ENCODE measurements around the gene ACE2.

DNA sequence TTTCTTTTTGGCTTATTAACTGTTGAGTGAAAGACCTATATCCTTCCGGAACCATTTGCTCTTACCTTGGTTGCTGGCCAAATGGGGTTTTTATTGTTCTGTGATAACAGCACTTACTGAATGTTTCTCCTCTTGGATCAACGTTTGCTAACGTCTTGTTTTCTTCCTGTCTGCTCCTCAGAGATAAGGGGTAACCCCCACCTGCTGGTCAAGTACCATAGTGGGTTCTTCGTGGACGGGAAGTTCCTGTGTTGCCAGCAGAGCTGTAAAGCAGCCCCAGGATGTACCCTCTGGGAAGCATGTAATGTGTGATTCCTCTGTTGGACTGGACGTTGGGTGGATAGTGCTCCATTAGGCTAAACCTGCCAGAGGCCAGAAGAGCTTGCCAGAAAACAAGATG, 84.8 kb downstream of the ACE2 start:
- TF ChIP-seq ASH2L (IDR thresholded peaks at IDR 0.05; ENCODE audit: low read length), result no peak
- TF ChIP-seq EZH2 (IDR thresholded peaks at IDR 0.05; ENCODE audit: low read depth, low read length, severe bottlenecking), result no peak
- no peak for TF ChIP-seq SP4 (IDR thresholded peaks at IDR 0.05; ENCODE audit: low read length)
- TF ChIP-seq, protein P1, sequence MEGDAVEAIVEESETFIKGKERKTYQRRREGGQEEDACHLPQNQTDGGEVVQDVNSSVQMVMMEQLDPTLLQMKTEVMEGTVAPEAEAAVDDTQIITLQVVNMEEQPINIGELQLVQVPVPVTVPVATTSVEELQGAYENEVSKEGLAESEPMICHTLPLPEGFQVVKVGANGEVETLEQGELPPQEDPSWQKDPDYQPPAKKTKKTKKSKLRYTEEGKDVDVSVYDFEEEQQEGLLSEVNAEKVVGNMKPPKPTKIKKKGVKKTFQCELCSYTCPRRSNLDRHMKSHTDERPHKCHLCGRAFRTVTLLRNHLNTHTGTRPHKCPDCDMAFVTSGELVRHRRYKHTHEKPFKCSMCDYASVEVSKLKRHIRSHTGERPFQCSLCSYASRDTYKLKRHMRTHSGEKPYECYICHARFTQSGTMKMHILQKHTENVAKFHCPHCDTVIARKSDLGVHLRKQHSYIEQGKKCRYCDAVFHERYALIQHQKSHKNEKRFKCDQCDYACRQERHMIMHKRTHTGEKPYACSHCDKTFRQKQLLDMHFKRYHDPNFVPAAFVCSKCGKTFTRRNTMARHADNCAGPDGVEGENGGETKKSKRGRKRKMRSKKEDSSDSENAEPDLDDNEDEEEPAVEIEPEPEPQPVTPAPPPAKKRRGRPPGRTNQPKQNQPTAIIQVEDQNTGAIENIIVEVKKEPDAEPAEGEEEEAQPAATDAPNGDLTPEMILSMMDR (IDR thresholded peaks at IDR 0.05; ENCODE audit: control extremely low read depth in 1 of 3, insufficient read depth in 1 of 3, low read depth in 1 of 3, low read length in 3 of 3), result no peak
- no peak for TF ChIP-seq POLR2A (IDR thresholded peaks at IDR 0.05; ENCODE audit: control extremely low read depth in 1 of 2, low read depth in 2 of 2, low read length in 2 of 2)
- no peak for TF ChIP-seq CREB1 (IDR thresholded peaks at IDR 0.05)
- TF ChIP-seq HDAC2 (IDR thresholded peaks at IDR 0.05; ENCODE audit: borderline replicate concordance in 1 of 2, low read depth in 2 of 2, low read length in 2 of 2), result no peak
